Activated CD8-positive, alpha-beta T cell treated with anti-CD3 and anti-CD28 coated beads for 36 hours (primary cell): ENCODE data around the gene PPP1R9A. TPM values are rescaled to one million over a fixed set of nuclear protein-coding genes. Genes with fewer than 3 reads are reported as not detected.

Source experiments
- ATAC-seq: fragments of 200-7000 bp; cut with Tn5 transposase; one replicate; pipeline ENCODE4 v1.10.0; 2021; ENCODE audit warnings: mild to moderate bottlenecking, moderate library complexity
- CTCF ChIA-PET: fragments of 350-600 bp; sonication (Branson Sonifier 250); formaldehyde crosslinking; loops from one replicate; lab custom pipeline; 2021; ENCODE audit warnings: antibody characterized with exemption; lab: Charles Lee
- POLR2A ChIA-PET: fragments of 350-600 bp; sonication (Branson Sonifier 250); formaldehyde crosslinking; loops from one replicate; lab custom pipeline; 2021; ENCODE audit warnings: antibody characterized with exemption; lab: Charles Lee
- DNase-seq: peaks from one replicate; pipeline ENCODE4 v3.0.0-alpha.2; 2020
- H3K27ac Mint-ChIP-seq: one replicate; pipeline ENCODE4 v1.8.0; 2021; ENCODE audit warnings: mild to moderate bottlenecking, mixed read lengths
- H3K27me3 Mint-ChIP-seq: one replicate; pipeline ENCODE4 v1.8.0; 2021; ENCODE audit warnings: mixed read lengths
- H3K36me3 Mint-ChIP-seq: one replicate; pipeline ENCODE4 v1.8.0; 2021; ENCODE audit warnings: low read depth, mixed read lengths
- H3K4me1 Mint-ChIP-seq: one replicate; pipeline ENCODE4 v1.8.0; 2021; ENCODE audit warnings: low read depth, mixed read lengths
- H3K4me3 Mint-ChIP-seq: one replicate; pipeline ENCODE4 v1.8.0; 2021; ENCODE audit warnings: mild to moderate bottlenecking, moderate library complexity, mixed read lengths
- H3K9me3 Mint-ChIP-seq: one replicate; pipeline ENCODE4 v1.8.0; 2021; ENCODE audit warnings: mixed read lengths
- CTCF ChIP-seq: fragments of 200-600 bp; IDR thresholded peaks from one replicate; pipeline ENCODE4 v1.8.0; 2022; ENCODE audit warnings: antibody characterized with exemption, mild to moderate bottlenecking
- intact Hi-C: fragments of 100-400 bp; cut with micrococcal nuclease; formaldehyde crosslinking; loops from one replicate; pipeline ENCODE4 v1.10.0; 2022
- total RNA-seq, 2 experiments: library from RNA; stranded (reverse); gene quantifications; one replicate each; pipeline ENCODE4 v1.2.3, GENCODE V29; 2021

Gene PPP1R9A
- total RNA-seq, 2 experiments from 2014 or later, result 0.05 to 0.13 TPM

- ATAC-seq, result no peak
- no peak for TF ChIP-seq CTCF
- no peaks in the 10 kb centered on the region for H3K9me3 Mint-ChIP-seq
- H3K4me1 Mint-ChIP-seq, result no peaks in the 10 kb centered on the region
- peak; percentile 13 for DNase-seq
- no peak overlapping the region for H3K27ac Mint-ChIP-seq
- no peaks in the 10 kb centered on the region for H3K27me3 Mint-ChIP-seq
- ChIA-PET CTCF (interaction anchor here (1.2 to 3.7 kb wide), 2 partner anchors 25 to 287 kb away, joined by 3 to 16 read pairs; no protein-coding TSS in a partner anchor), POLR2A (no interaction called here)
- H3K36me3 Mint-ChIP-seq, result no peaks in the 10 kb centered on the region
- intact Hi-C loops, result no loop called here
- no peak overlapping the region for H3K4me3 Mint-ChIP-seq
These were observed 283.1 kb downstream of the PPP1R9A start for GRCh38 chr7:95190515-95190914.

GRCh38 chr7:95191795-95192194 lies 284.4 kb downstream of the PPP1R9A start:
- no peak for DNase-seq
- ATAC-seq, result no peak
- no peak overlapping the region for H3K27ac Mint-ChIP-seq
- POLR2A ChIA-PET, result no interaction called here
- no peak overlapping the region for H3K4me3 Mint-ChIP-seq
- intact Hi-C loops, result no loop called here
- no peaks in the 10 kb centered on the region for H3K4me1 Mint-ChIP-seq
- CTCF ChIA-PET, result interaction anchor here (1.2 to 3.7 kb wide), 2 partner anchors 26 to 286 kb away, joined by 3 to 16 read pairs; no protein-coding TSS in a partner anchor
- TF ChIP-seq CTCF, result no peak
- no peaks in the 10 kb centered on the region for H3K36me3 Mint-ChIP-seq
- H3K9me3 Mint-ChIP-seq, result no peaks in the 10 kb centered on the region
- H3K27me3 Mint-ChIP-seq, result no peaks in the 10 kb centered on the region

- no peaks in the 10 kb centered on the region for H3K4me1 Mint-ChIP-seq
- ChIA-PET CTCF (no interaction called here), POLR2A (no interaction called here)
- no peak overlapping the region for H3K4me3 Mint-ChIP-seq
- H3K9me3 Mint-ChIP-seq, result no peaks in the 10 kb centered on the region
- H3K27me3 Mint-ChIP-seq, result peaks cover 2% of the 10 kb centered on the region
- no peak for TF ChIP-seq CTCF
- ATAC-seq (no peak), DNase-seq (no peak)
- H3K36me3 Mint-ChIP-seq, result no peaks in the 10 kb centered on the region
- no peak overlapping the region for H3K27ac Mint-ChIP-seq
- intact Hi-C loops, result no loop called here
These were observed 291.5 kb downstream of the PPP1R9A start for GRCh38 chr7:95198863-95199262.

- Mint-ChIP-seq H3K4me3 (no peak overlapping the region), H3K36me3 (no peaks in the 10 kb centered on the region), H3K9me3 (no peaks in the 10 kb centered on the region), H3K4me1 (no peaks in the 10 kb centered on the region), H3K27me3 (peaks cover 2% of the 10 kb centered on the region), H3K27ac (no peak overlapping the region)
- intact Hi-C loops, result no loop called here
- ChIA-PET CTCF (interaction anchor here (1.2 kb wide), 1 partner anchor 751 kb away, joined by 5 read pairs; no protein-coding TSS in a partner anchor), POLR2A (no interaction called here)
- ATAC-seq, result no peak
- no peak for DNase-seq
- no peak for TF ChIP-seq CTCF
These were observed 292.6 kb downstream of the PPP1R9A start for GRCh38 chr7:95199779-95200558.

GRCh38 chr7:95200741-95201140 lies 293.3 kb downstream of the PPP1R9A start:
- POLR2A ChIA-PET, result interaction anchor here (0.6 kb wide), 1 partner anchor 23 kb away, joined by 4 read pairs; no protein-coding TSS in a partner anchor
- Mint-ChIP-seq H3K9me3 (no peaks in the 10 kb centered on the region), H3K27ac (no peak overlapping the region), H3K4me3 (no peak overlapping the region), H3K27me3 (peaks cover 2% of the 10 kb centered on the region), H3K36me3 (no peaks in the 10 kb centered on the region), H3K4me1 (no peaks in the 10 kb centered on the region)
- intact Hi-C loops, result no loop called here
- ATAC-seq, result no peak
- TF ChIP-seq CTCF, result no peak
- CTCF ChIA-PET, result no interaction called here
- DNase-seq, result no peak
